Fibroblast of the aortic adventitia (primary cell): ENCODE results near the gene FAAP20. TPM values are rescaled to one million over a fixed set of nuclear protein-coding genes. Genes with fewer than 3 reads are reported as not detected.

ENCODE experiments used
- DNase-seq: peaks from one replicate; pipeline ENCODE4 v3.0.0-alpha.2; 2010; ENCODE audit warnings: low read depth
- H3K4me3 ChIP-seq: 2 replicates; pipeline ENCODE4 v1.5.1; 2011; ENCODE audit warnings: low read depth, mild to moderate bottlenecking, control low read depth, low read length, moderate library complexity
- total RNA-seq: library from RNA; depleted of rRNA; stranded (reverse); fragments of >200 nt; gene quantifications from 2 replicates; pipeline ENCODE4 v1.2.3, GENCODE V29; 2012; ENCODE audit warnings: low replicate concordance
- TF ChIP-seq, protein P1 (sequence below): IDR thresholded peaks from 2 replicates; pipeline ENCODE4 v1.5.1; 2011; ENCODE audit warnings: mild to moderate bottlenecking, low read length, control low read depth, inconsistent platforms; ENCODE audit not compliant: insufficient read depth

Gene FAAP20
- total RNA-seq, 1 donor, result 23.2 TPM

DNA sequence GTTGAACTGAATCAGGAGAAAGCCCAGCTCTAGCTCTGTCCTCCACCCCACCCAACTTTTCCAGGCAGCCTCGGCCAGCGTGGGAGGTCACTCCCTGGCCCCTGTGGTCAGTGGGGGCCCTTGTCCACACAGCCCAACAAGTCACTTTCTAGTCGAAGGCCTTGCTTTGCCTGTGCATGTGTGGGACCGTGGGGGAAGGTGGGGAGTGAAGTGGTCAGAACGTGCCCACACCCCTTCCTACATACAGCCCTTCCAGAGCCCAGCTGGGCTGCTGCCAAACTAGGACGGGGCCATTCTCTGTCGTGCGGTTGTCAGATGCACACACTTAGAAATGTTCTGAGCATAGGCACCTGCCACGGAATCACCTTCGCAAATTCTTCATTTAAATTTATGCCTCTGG is 18.0 kb downstream of the FAAP20 start:
- no peak overlapping the region for H3K4me3 ChIP-seq
- DNase-seq, result no peak
- TF ChIP-seq, protein P1, sequence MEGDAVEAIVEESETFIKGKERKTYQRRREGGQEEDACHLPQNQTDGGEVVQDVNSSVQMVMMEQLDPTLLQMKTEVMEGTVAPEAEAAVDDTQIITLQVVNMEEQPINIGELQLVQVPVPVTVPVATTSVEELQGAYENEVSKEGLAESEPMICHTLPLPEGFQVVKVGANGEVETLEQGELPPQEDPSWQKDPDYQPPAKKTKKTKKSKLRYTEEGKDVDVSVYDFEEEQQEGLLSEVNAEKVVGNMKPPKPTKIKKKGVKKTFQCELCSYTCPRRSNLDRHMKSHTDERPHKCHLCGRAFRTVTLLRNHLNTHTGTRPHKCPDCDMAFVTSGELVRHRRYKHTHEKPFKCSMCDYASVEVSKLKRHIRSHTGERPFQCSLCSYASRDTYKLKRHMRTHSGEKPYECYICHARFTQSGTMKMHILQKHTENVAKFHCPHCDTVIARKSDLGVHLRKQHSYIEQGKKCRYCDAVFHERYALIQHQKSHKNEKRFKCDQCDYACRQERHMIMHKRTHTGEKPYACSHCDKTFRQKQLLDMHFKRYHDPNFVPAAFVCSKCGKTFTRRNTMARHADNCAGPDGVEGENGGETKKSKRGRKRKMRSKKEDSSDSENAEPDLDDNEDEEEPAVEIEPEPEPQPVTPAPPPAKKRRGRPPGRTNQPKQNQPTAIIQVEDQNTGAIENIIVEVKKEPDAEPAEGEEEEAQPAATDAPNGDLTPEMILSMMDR, result no peak

DNA sequence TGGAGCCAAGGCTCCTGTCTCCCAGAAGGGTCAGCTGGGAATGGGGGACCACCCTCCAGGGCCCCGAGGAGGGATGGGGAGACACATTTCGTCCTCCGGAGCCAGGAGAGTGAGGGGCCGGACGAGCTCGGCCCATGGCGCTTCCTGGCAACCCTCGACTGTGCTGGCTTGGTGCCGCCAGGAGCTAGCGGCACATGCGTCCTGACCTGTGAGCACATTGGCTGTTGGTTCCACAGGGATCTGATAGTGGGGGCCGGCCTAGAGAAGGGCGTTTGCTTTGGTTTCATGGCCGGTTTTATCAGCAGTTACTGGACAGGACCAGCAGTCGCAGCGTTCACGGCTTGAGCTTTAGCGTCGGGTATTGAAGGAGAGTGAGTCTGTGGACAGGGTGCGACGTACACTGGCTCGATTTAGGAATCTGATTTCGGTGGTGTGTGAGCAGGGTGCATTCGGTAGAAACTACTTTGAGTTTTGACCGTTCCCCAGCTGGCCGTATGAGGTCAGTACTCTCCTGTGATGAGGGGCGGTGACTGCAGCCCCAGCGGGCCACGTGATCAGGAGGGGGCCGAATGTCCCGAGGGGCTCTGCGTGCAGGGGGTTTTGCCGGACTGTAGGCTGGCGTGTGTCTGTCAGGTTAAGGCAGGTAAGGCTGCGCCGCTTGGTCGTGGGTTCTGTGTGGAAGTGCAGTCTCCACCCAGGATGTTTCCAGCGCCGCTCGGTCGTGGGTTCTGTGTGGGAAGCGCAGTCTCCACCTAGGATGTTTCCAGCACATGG is 18.7 kb downstream of the FAAP20 start:
- no peak overlapping the region for H3K4me3 ChIP-seq
- no peak for DNase-seq
- TF ChIP-seq, protein P1, result no peak

DNA sequence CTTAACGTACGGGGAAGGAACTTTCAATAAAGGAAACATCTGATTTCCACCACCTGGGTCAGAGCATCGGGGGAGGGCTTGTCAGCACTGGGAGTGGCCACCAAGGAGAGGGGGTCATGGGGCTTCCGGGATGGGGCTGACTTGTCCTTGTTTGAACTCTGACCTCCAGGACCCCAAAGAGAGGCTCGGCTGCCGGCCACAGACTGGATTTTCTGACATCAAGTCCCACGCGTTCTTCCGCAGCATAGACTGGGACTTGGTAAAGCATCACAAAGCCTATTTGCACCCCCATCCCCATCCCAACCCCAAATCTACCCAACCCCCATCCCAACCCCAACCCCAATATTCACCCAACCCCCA is 19.5 kb downstream of the FAAP20 start:
- no peak for DNase-seq
- H3K4me3 ChIP-seq, result peak overlapping the region; percentile 53
- TF ChIP-seq, protein P1, result no peak

DNA sequence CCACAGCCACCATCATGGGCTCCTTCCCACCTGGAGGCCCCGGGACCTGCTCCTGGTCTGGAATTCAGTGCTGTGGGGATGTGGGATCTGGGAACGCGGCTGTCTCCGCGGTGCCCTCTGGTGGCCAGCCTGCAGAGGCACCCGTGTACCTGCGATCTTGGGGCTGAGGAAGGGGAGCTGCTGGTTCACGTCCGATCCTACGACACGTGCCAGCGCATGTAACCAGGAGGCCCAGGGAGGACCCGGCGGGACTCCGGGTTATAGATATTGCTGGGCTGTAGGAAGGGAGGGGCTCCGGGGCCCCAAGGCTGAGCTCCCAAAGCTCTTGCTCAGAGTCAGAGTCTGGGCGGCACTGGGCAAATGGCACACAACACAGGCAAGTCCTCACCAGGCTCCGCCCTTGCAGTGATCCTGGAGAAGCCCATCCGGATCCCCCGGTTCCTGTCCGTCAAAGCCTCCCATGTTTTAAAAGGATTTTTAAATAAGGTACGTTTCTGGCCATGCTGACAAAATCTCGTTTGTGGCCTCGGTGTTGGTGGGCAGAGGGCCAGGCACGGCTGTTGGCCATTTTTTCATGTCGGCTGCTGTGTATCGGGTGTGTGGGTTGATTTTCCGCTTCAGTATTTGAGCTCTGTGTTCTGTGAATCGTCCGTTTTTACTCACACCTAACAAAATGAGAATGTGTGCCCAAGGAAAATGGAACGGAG is 20.1 kb downstream of the FAAP20 start:
- peak overlapping the region; percentile 53 for H3K4me3 ChIP-seq
- TF ChIP-seq, protein P1, result peak; percentile 97
- peak; percentile 61 for DNase-seq

DNA sequence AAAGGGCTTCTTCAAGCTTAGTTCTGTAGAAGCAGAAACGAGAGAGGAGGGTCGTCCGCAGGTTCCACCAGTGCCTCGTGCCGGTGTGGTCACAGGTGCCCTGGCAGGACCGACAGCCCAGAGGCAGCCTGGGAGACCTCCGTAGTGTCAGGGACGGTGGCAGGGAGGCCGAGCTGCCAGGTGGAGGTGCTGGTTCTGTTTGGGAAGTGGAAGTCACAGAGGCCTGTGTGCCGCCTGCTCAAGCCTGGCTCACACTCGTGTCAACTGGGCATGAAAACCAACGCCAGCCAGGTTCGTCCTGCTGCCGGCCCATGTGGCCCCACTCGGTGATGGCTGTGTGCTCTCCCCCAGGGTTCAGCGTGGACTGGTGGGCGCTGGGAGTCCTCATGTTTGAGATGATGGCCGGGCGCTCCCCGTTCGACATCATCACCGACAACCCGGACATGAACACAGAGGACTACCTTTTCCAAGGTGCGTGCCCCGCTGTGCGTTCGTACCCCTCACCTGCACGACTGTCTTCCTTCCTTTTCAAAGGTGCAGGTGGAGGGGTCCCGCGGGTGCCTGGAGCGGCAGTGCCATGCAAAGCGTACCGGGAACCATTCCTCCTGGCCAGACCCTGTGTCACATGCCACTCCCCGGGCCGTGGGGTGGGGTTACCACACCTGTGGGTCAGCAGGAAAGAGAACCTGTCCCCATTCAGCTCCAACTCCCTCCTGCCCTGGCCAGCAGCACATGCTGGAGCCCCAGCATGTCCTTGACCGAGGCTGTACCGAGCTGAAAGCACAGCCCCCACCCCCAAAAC is 20.8 kb downstream of the FAAP20 start:
- DNase-seq, result no peak
- TF ChIP-seq, protein P1, result no peak
- H3K4me3 ChIP-seq, result no peak overlapping the region

DNA sequence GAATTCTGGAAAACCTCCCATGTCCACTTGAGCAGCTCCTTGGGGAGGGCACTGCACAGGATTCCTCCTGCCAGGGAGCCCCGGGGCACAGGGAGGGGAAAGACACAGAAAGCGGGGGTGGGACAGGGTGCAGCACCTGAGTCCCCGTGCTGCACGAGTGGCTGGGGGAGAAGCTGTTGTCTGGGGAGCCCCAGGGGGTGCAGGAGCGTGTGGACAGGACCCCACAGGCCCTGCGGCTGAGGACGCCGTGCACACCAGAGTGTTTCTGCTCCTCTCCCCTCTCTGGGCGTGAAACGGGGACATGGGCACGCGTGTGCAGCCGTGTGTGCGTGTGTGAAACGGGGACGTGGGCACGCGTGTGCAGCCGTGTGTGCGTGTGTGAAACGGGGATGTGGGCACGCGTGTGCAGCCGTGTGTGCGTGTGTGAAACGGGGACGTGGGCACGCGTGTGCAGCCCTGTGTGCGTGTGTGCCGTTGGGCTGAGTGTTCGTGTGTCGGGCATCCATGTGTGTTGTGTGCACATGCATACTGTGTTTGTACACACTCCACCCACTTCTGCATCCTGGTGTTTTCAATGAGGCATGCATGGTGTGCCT is 21.9 kb downstream of the FAAP20 start:
- no peak for DNase-seq
- no peak overlapping the region for H3K4me3 ChIP-seq
- TF ChIP-seq, protein P1, result no peak
